Chondrocyte (in vitro differentiated cells): ENCODE results near the gene SYMPK. TPM values are rescaled to one million over a fixed set of nuclear protein-coding genes. Genes with fewer than 3 reads are reported as not detected.

Experiments
- DNase-seq: peaks from one replicate; pipeline ENCODE4 v3.0.0; 2021; ENCODE audit warnings: mixed read lengths, low spot score
- H3K27ac Mint-ChIP-seq: one replicate; pipeline ENCODE4 v1.8.0; 2021; ENCODE audit warnings: mild to moderate bottlenecking, moderate library complexity, mixed read lengths; ENCODE audit not compliant: unreplicated experiment
- H3K27me3 Mint-ChIP-seq: 2 replicates; pipeline ENCODE4 v1.8.0; 2021; ENCODE audit warnings: low read depth, mixed read lengths
- H3K36me3 Mint-ChIP-seq: 2 replicates; pipeline ENCODE4 v1.8.0; 2021; ENCODE audit warnings: low read depth, mixed read lengths
- H3K4me1 Mint-ChIP-seq: 2 replicates; pipeline ENCODE4 v1.8.0; 2021; ENCODE audit warnings: low read depth, mild to moderate bottlenecking, mixed read lengths
- H3K4me3 Mint-ChIP-seq: one replicate; pipeline ENCODE4 v1.8.0; 2021; ENCODE audit warnings: mild to moderate bottlenecking, moderate library complexity, mixed read lengths; ENCODE audit not compliant: unreplicated experiment
- H3K9me3 Mint-ChIP-seq: 2 replicates; pipeline ENCODE4 v1.8.0; 2021; ENCODE audit warnings: low read depth, mixed read lengths
- CTCF ChIP-seq: fragments of 200-600 bp; sonication (generic); IDR thresholded peaks from 2 replicates; pipeline ENCODE4 v1.5.0; 2021; ENCODE audit warnings: antibody characterized with exemption, mild to moderate bottlenecking, moderate library complexity
- long read RNA-seq: library from polyadenylated mRNA; stranded (forward); transcript quantifications from one replicate; pipeline ENCODE4 v2.0.0, GENCODE V29; 2021
- total RNA-seq: library from RNA; stranded (reverse); gene quantifications from 3 replicates; pipeline ENCODE4 v1.2.1, GENCODE V29; 2021

The SYMPK gene
- total RNA-seq: 56.5 to 63.3 TPM (median 58.0 TPM) in 3 replicates
- long read RNA-seq, full-length matches to known transcripts: 10 of 24 reads
- long read RNA-seq, partial matches to known transcripts: 9 of 24 reads
- long read RNA-seq, other reads (novel, unspliced or antisense): 5 of 24 reads

GRCh38 chr19:45862564-45863334 is at the start of gene SYMPK:
Gene SYMPK (minus strand): TSS chr19:45863147. CDS start chr19:45854495, 8,652 bp downstream.
- Mint-ChIP-seq H3K27ac (peak within 1 kb of the TSS; percentile 98), H3K27me3 (peaks cover 26% of the 10 kb centered on the region), H3K9me3 (no peaks in the 10 kb centered on the region), H3K4me3 (peak within 1 kb of the TSS; percentile 90), H3K4me1 (peaks cover 23% of the 10 kb centered on the region), H3K36me3 (peaks cover 11% of the 10 kb centered on the region)
- DNase-seq: peak; percentile 100
- no peak for TF ChIP-seq CTCF

GRCh38 chr19:45911291-45911690 is 48.3 kb upstream of the SYMPK start:
- Mint-ChIP-seq H3K27ac (no peak overlapping the region), H3K36me3 (no peaks in the 10 kb centered on the region), H3K4me3 (no peak overlapping the region), H3K9me3 (no peaks in the 10 kb centered on the region), H3K4me1 (no peaks in the 10 kb centered on the region), H3K27me3 (peaks cover 16% of the 10 kb centered on the region)
- DNase-seq: no peak
- TF ChIP-seq CTCF: no peak

- Mint-ChIP-seq H3K4me1 (no peaks in the 10 kb centered on the region), H3K9me3 (no peaks in the 10 kb centered on the region), H3K4me3 (no peak overlapping the region), H3K27ac (no peak overlapping the region), H3K27me3 (peaks cover 15% of the 10 kb centered on the region), H3K36me3 (no peaks in the 10 kb centered on the region)
- no peak for TF ChIP-seq CTCF
- no peak for DNase-seq
Measured at GRCh38 chr19:45908956-45909355, 46.0 kb upstream of the SYMPK start.

- no peak for DNase-seq
- H3K27me3 Mint-ChIP-seq: peaks cover 9% of the 10 kb centered on the region
Measured at GRCh38 chr19:45906221-45906620, 43.3 kb upstream of the SYMPK start.

DNA sequence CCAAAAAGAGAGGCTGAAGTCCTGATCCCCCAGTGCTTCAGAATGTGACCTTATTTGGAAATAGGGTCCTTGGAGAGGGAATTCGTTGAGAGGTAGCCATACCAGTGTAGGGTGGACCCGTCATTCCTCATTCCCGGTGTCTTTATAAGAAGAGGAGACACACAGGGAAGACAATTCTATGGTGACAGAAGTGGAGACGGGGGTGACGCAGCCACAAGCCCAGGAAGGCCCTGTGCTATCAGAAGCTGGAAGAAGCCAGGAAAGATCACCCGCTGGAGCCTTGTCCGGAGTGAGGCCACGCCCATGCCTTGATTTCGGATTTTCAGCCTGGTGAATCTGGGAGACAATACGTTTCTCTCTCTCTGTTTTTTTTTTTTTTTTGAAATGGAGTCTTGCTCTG is 42.1 kb upstream of the SYMPK start:
- DNase-seq: no peak
- H3K4me1 Mint-ChIP-seq: peaks cover 15% of the 10 kb centered on the region

More at GRCh38 chr19:45906221-45906620, 43.3 kb upstream of the SYMPK start:
- H3K9me3 Mint-ChIP-seq: no peaks in the 10 kb centered on the region
- no peak overlapping the region for H3K4me3 Mint-ChIP-seq
- no peak overlapping the region for H3K27ac Mint-ChIP-seq
- H3K36me3 Mint-ChIP-seq: no peaks in the 10 kb centered on the region
- no peak for TF ChIP-seq CTCF
- peaks cover 4% of the 10 kb centered on the region for H3K4me1 Mint-ChIP-seq

More for the DNA sequence above, 42.1 kb upstream of the SYMPK start:
- H3K27ac Mint-ChIP-seq: no peak overlapping the region
- no peak for TF ChIP-seq CTCF
- peaks cover 3% of the 10 kb centered on the region for H3K27me3 Mint-ChIP-seq
- no peak overlapping the region for H3K4me3 Mint-ChIP-seq
- H3K9me3 Mint-ChIP-seq: no peaks in the 10 kb centered on the region
- H3K36me3 Mint-ChIP-seq: peaks cover 4% of the 10 kb centered on the region
